NB4 (cell line): ENCODE measurements around the gene FAM236A.
"Not testable (repeated sequence)": the region's sequence is repeated elsewhere in the genome, so short reads cannot be mapped to it uniquely, and the experiment has no call there.

Source experiments
- POLR2A ChIP-seq: IDR thresholded peaks from 2 replicates; pipeline ENCODE4 v1.6.1; 2011; ENCODE audit warnings: mild to moderate bottlenecking; ENCODE audit not compliant: insufficient read length; ENCODE audit errors: extremely low read depth
- TF ChIP-seq, protein P1 (sequence below): IDR thresholded peaks from one replicate; pipeline ENCODE4 v1.5.1; 2012; ENCODE audit warnings: low read depth, low read length
- TF ChIP-seq, protein P2 (sequence below): IDR thresholded peaks from 2 replicates; pipeline ENCODE4 v1.6.1; 2011; ENCODE audit warnings: low read depth, low read length

DNA sequence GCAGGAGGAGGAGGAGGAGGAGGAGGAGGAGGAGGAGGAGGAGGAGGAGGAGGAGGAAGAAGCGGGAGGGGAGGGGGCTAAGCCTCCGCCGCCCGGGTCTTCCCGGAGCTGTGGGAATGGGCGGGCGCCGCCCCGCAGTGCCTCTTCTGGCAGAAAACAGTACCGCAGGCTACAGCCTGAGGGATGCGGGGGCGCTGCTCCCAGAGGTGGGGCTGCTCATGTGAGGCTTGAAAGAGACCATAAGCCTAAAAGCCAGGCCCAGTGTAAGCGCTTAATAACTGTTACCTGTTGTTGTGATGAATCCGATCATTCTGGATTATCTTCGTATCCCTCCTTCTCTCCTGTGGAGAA is 5.8 kb downstream of the FAM236A start, which contains the start of gene DMRTC1:
- TF ChIP-seq, protein P1, sequence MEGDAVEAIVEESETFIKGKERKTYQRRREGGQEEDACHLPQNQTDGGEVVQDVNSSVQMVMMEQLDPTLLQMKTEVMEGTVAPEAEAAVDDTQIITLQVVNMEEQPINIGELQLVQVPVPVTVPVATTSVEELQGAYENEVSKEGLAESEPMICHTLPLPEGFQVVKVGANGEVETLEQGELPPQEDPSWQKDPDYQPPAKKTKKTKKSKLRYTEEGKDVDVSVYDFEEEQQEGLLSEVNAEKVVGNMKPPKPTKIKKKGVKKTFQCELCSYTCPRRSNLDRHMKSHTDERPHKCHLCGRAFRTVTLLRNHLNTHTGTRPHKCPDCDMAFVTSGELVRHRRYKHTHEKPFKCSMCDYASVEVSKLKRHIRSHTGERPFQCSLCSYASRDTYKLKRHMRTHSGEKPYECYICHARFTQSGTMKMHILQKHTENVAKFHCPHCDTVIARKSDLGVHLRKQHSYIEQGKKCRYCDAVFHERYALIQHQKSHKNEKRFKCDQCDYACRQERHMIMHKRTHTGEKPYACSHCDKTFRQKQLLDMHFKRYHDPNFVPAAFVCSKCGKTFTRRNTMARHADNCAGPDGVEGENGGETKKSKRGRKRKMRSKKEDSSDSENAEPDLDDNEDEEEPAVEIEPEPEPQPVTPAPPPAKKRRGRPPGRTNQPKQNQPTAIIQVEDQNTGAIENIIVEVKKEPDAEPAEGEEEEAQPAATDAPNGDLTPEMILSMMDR = not testable (repeated sequence)
- TF ChIP-seq, protein P2, sequence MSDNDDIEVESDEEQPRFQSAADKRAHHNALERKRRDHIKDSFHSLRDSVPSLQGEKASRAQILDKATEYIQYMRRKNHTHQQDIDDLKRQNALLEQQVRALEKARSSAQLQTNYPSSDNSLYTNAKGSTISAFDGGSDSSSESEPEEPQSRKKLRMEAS = not testable (repeated sequence)
- TF ChIP-seq POLR2A = not testable (repeated sequence)
